Trophoblast cell (in vitro differentiated cells and primary cell): ENCODE results near the gene MYDGF.

Experiments used
- DNase-seq, 2 donors: peaks; one replicate each; pipeline ENCODE4 v3.0.0-alpha.2; 2016
- H2AFZ ChIP-seq: 2 replicates; pipeline ENCODE4 v1.6.1; 2013; ENCODE audit warnings: low read length, moderate library complexity, mild to moderate bottlenecking; ENCODE audit not compliant: insufficient read depth, poor library complexity
- H2AK5ac ChIP-seq: 2 replicates; pipeline ENCODE4 v1.6.1; 2013; ENCODE audit warnings: mild to moderate bottlenecking, low read length
- H2BK120ac ChIP-seq: 2 replicates; pipeline ENCODE4 v1.6.1; 2013; ENCODE audit warnings: low read length, mild to moderate bottlenecking, moderate library complexity; ENCODE audit not compliant: insufficient read depth, poor library complexity
- H2BK12ac ChIP-seq: 2 replicates; pipeline ENCODE4 v1.6.1; 2013; ENCODE audit warnings: mild to moderate bottlenecking, low read length, moderate library complexity
- H2BK5ac ChIP-seq: 2 replicates; pipeline ENCODE4 v1.6.1; 2013; ENCODE audit warnings: low read length, low read depth, moderate library complexity, mild to moderate bottlenecking; ENCODE audit not compliant: poor library complexity
- H3K14ac ChIP-seq: 2 replicates; pipeline ENCODE4 v1.6.1; 2013; ENCODE audit warnings: mild to moderate bottlenecking, low read length
- H3K18ac ChIP-seq: 2 replicates; pipeline ENCODE4 v1.6.1; 2013; ENCODE audit warnings: mild to moderate bottlenecking, low read length
- H3K23ac ChIP-seq: 2 replicates; pipeline ENCODE4 v1.6.1; 2013; ENCODE audit warnings: low read length
- H3K27ac ChIP-seq: 2 replicates; pipeline ENCODE4 v1.5.1; 2013; ENCODE audit warnings: low read depth, mild to moderate bottlenecking, inconsistent platforms, low read length, moderate library complexity
- H3K27me3 ChIP-seq: 2 replicates; pipeline ENCODE4 v1.6.1; 2013; ENCODE audit warnings: inconsistent platforms, mild to moderate bottlenecking, low read length, moderate library complexity; ENCODE audit not compliant: insufficient read depth
- H3K36me3 ChIP-seq, 2 experiments: 1 replicate in 1 of 2; 2 replicates in 1 of 2; pipeline ENCODE4 v1.6.1; 2013; ENCODE audit warnings: low read length in 2 of 2, mild to moderate bottlenecking in 2 of 2, moderate library complexity in 1 of 2; ENCODE audit not compliant: insufficient read depth in 2 of 2, control insufficient read depth in 1 of 2
- H3K4ac ChIP-seq: 2 replicates; pipeline ENCODE4 v1.6.1; 2013; ENCODE audit warnings: low read depth, mild to moderate bottlenecking, low read length, moderate library complexity
- H3K4me1 ChIP-seq, 2 experiments: 1 replicate in 1 of 2; 2 replicates in 1 of 2; pipeline ENCODE4 v1.6.1; 2013; ENCODE audit warnings: low read length in 2 of 2, mild to moderate bottlenecking in 2 of 2, moderate library complexity in 1 of 2; ENCODE audit not compliant: insufficient read depth in 2 of 2, control insufficient read depth in 1 of 2
- H3K4me2 ChIP-seq: 2 replicates; pipeline ENCODE4 v1.6.1; 2013; ENCODE audit warnings: inconsistent platforms, mild to moderate bottlenecking, low read length, moderate library complexity
- H3K4me3 ChIP-seq: 2 replicates; pipeline ENCODE4 v1.5.1; 2013; ENCODE audit warnings: mild to moderate bottlenecking, low read depth, low read length, inconsistent platforms
- H3K79me1 ChIP-seq: one replicate; pipeline ENCODE4 v1.6.1; 2013; ENCODE audit warnings: low read length
- H3K79me2 ChIP-seq: 2 replicates; pipeline ENCODE4 v1.6.1; 2013; ENCODE audit warnings: low read length, mild to moderate bottlenecking; ENCODE audit not compliant: control insufficient read depth, insufficient read depth, poor library complexity
- H3K9ac ChIP-seq: 2 replicates; pipeline ENCODE4 v1.6.1; 2013; ENCODE audit warnings: mild to moderate bottlenecking, low read length
- H3K9me3 ChIP-seq: 2 replicates; pipeline ENCODE4 v1.6.1; 2013; ENCODE audit warnings: low read depth, mild to moderate bottlenecking, control low read depth, inconsistent platforms, low read length; ENCODE audit not compliant: insufficient read depth
- H4K12ac ChIP-seq: 2 replicates; pipeline ENCODE4 v1.6.1; 2013; ENCODE audit warnings: low read depth, mild to moderate bottlenecking, low read length, moderate library complexity
- H4K8ac ChIP-seq: 2 replicates; pipeline ENCODE4 v1.6.1; 2013; ENCODE audit warnings: low read depth, mild to moderate bottlenecking, low read length, moderate library complexity
- H4K91ac ChIP-seq: one replicate; pipeline ENCODE4 v1.6.1; 2013; ENCODE audit warnings: low read depth, mild to moderate bottlenecking, low read length, moderate library complexity
- WGBS: extraction: QIAGEN DNeasy Blood & Tissue Kit; methylation state at CpG from one replicate; pipeline ENCODE4 v1.1.7; 2013; ENCODE audit warnings: missing lambda C conversion rate; ENCODE audit not compliant: insufficient read length, insufficient coverage; ENCODE audit errors: extremely low coverage; 5-methylcytosine and 5-hydroxymethylcytosine counted together

Gene MYDGF

GRCh38 chr19:4707956-4708650 lies 38.0 kb upstream of the MYDGF start:
- WGBS: no CpG with 5 or more reads among the region's 10 CpGs

GRCh38 chr19:4707322-4707721 lies 37.2 kb upstream of the MYDGF start:
- Histone ChIP-seq H3K14ac (no peak overlapping the region), H3K4me1 (no peaks in the 10 kb centered on the region), H2BK12ac (no peak overlapping the region), H3K18ac (no peak overlapping the region), H3K4me2 (no peak overlapping the region), H3K36me3 (peaks cover 67 to 68% of the 10 kb centered on the region in 2 experiments), H3K79me2 (no peaks in the 10 kb centered on the region), H4K12ac (no peak overlapping the region), H4K8ac (no peak overlapping the region), H3K79me1 (no peaks in the 10 kb centered on the region), H3K4me3 (no peak overlapping the region), H3K27ac (no peak overlapping the region), H3K27me3 (no peaks in the 10 kb centered on the region), H3K4ac (no peak overlapping the region), H3K23ac (no peak overlapping the region), H3K9ac (no peak overlapping the region), H2AK5ac (no peak overlapping the region), H2BK5ac (no peak overlapping the region), H2AFZ (no peak overlapping the region), H2BK120ac (no peak overlapping the region), H4K91ac (no peak overlapping the region), H3K9me3 (no peaks in the 10 kb centered on the region)
- DNase-seq: no peak
- no CpG with 5 or more reads among the region's 12 CpGs for WGBS

More at GRCh38 chr19:4707956-4708650, 38.0 kb upstream of the MYDGF start:
- Histone ChIP-seq H3K4me1 (no peaks in the 10 kb centered on the region), H3K23ac (no peak overlapping the region), H3K9me3 (peaks cover 2% of the 10 kb centered on the region), H3K79me2 (no peaks in the 10 kb centered on the region), H2BK12ac (no peak overlapping the region), H4K91ac (no peak overlapping the region), H3K36me3 (peaks cover 68% of the 10 kb centered on the region in 2 experiments), H3K4me3 (no peak overlapping the region), H3K27ac (no peak overlapping the region), H2AFZ (no peak overlapping the region), H2BK120ac (no peak overlapping the region), H2BK5ac (no peak overlapping the region), H3K14ac (no peak overlapping the region), H3K79me1 (no peaks in the 10 kb centered on the region), H4K8ac (no peak overlapping the region), H3K18ac (peak overlapping the region; percentile 33), H4K12ac (no peak overlapping the region), H3K9ac (no peak overlapping the region), H3K4ac (no peak overlapping the region), H3K27me3 (no peaks in the 10 kb centered on the region), H2AK5ac (no peak overlapping the region), H3K4me2 (no peak overlapping the region)
- peak; percentile 37 to 40 for DNase-seq

- H4K8ac ChIP-seq: no peak overlapping the region
- peaks cover 69 to 70% of the 10 kb centered on the region in 2 experiments for H3K36me3 ChIP-seq
- no peaks in the 10 kb centered on the region for H3K9me3 ChIP-seq
- no peak overlapping the region for H3K18ac ChIP-seq
- H3K9ac ChIP-seq: no peak overlapping the region
- H3K79me2 ChIP-seq: no peaks in the 10 kb centered on the region
- H3K27ac ChIP-seq: no peak overlapping the region
- H2BK5ac ChIP-seq: no peak overlapping the region
- no peak overlapping the region for H2AK5ac ChIP-seq
- no peaks in the 10 kb centered on the region for H3K27me3 ChIP-seq
- H3K14ac ChIP-seq: no peak overlapping the region
- no peak overlapping the region for H3K4me2 ChIP-seq
- no peak overlapping the region for H3K23ac ChIP-seq
- no peak overlapping the region for H3K4me3 ChIP-seq
- no peaks in the 10 kb centered on the region for H3K4me1 ChIP-seq
- no peak overlapping the region for H2AFZ ChIP-seq
- no peak overlapping the region for H4K12ac ChIP-seq
- no peaks in the 10 kb centered on the region for H3K79me1 ChIP-seq
- no peak overlapping the region for H2BK120ac ChIP-seq
- H3K4ac ChIP-seq: no peak overlapping the region
- no peak overlapping the region for H4K91ac ChIP-seq
- DNase-seq: no peak
- no peak overlapping the region for H2BK12ac ChIP-seq
- WGBS: no CpG with 5 or more reads among the region's 19 CpGs
Measured at GRCh38 chr19:4705413-4706131, 35.4 kb upstream of the MYDGF start.

GRCh38 chr19:4704317-4704673 lies 34.2 kb upstream of the MYDGF start:
- no peak for DNase-seq
- H2BK12ac ChIP-seq: no peak overlapping the region
- H3K79me1 ChIP-seq: no peaks in the 10 kb centered on the region
- H3K27me3 ChIP-seq: no peaks in the 10 kb centered on the region
- H3K4ac ChIP-seq: no peak overlapping the region
- no peak overlapping the region for H3K14ac ChIP-seq
- no peak overlapping the region for H2BK120ac ChIP-seq
- H4K8ac ChIP-seq: no peak overlapping the region
- no peak overlapping the region for H2BK5ac ChIP-seq
- H2AFZ ChIP-seq: no peak overlapping the region
- H3K9ac ChIP-seq: no peak overlapping the region
- no peak overlapping the region for H4K91ac ChIP-seq
- H2AK5ac ChIP-seq: no peak overlapping the region
- H3K18ac ChIP-seq: no peak overlapping the region
- H3K4me3 ChIP-seq: no peak overlapping the region
- H3K4me2 ChIP-seq: no peak overlapping the region
- H3K36me3 ChIP-seq: peaks cover 70 to 71% of the 10 kb centered on the region in 2 experiments
- WGBS: no CpG with 5 or more reads among the region's 9 CpGs
- no peaks in the 10 kb centered on the region for H3K4me1 ChIP-seq
- H3K27ac ChIP-seq: no peak overlapping the region
- H3K9me3 ChIP-seq: no peaks in the 10 kb centered on the region
- H3K79me2 ChIP-seq: no peaks in the 10 kb centered on the region
- no peak overlapping the region for H3K23ac ChIP-seq
- no peak overlapping the region for H4K12ac ChIP-seq
